Heart right ventricle (tissue), 16 donors: Measurements from ENCODE around the gene GNA12. TPM values are rescaled to one million over a fixed set of nuclear protein-coding genes. Genes with fewer than 3 reads are reported as not detected.

Experiments
- ATAC-seq, 8 donors: fragments of 200-7000 bp; cut with Tn5 transposase; one replicate each; pipeline ENCODE4 v1.9.1; 2020; ENCODE audit warnings: mild to moderate bottlenecking in 8 of 8, moderate library complexity in 8 of 8, moderate number of reproducible peaks in 1 of 8
- DNase-seq, 2 donors: peaks; one replicate each; pipeline ENCODE4 v3.0.0-alpha.2; 2020
- H3K27ac ChIP-seq, 10 donors: fragments of 200-600 bp; sonication (generic) in 2 of 10; one replicate each; pipeline versions ENCODE4 v1.5.0 to v1.8.0; 2020 to 2022; ENCODE audit warnings: mild to moderate bottlenecking in 3 of 10
- H3K27me3 ChIP-seq, 7 donors: fragments of 200-600 bp; one replicate each; pipeline ENCODE4 v1.8.0; 2021 to 2022; ENCODE audit warnings: mild to moderate bottlenecking in 2 of 7
- H3K36me3 ChIP-seq, 9 donors: fragments of 200-600 bp; sonication (generic) in 1 of 9; one replicate each; pipeline versions ENCODE4 v1.5.0 to v1.8.0; 2020 to 2022; ENCODE audit warnings: mild to moderate bottlenecking in 2 of 9
- H3K4me1 ChIP-seq, 9 donors: fragments of 200-600 bp; sonication (generic) in 1 of 9; one replicate each; pipeline versions ENCODE4 v1.5.0 to v1.8.0; 2020 to 2022; ENCODE audit warnings: mild to moderate bottlenecking in 4 of 9
- H3K4me3 ChIP-seq, 10 donors: fragments of 200-600 bp; sonication (generic) in 2 of 10; one replicate each; pipeline versions ENCODE4 v1.5.0 to v1.8.0; 2020 to 2022; ENCODE audit warnings: mild to moderate bottlenecking in 7 of 10, moderate library complexity in 2 of 10
- H3K9me3 ChIP-seq, 11 donors: fragments of 200-600 bp in 10 of 11; sonication (generic) in 2 of 11; one replicate each; pipeline versions ENCODE4 v1.5.0 to v1.8.0; 2013 to 2022; ENCODE audit warnings: mild to moderate bottlenecking in 2 of 11, control low read depth in 1 of 11, moderate library complexity in 1 of 11
- WGBS, 2 donors: extraction: QIAGEN DNeasy Blood & Tissue Kit; methylation state at CpG; one replicate each; pipeline ENCODE4 v1.1.7; 2013; ENCODE audit warnings: inconsistent platforms in 1 of 2; 5-methylcytosine and 5-hydroxymethylcytosine counted together
- intact Hi-C, 10 donors: fragments of 100-400 bp; cut with DNase I; formaldehyde crosslinking; loops; one replicate each; pipeline versions ENCODE4 v1.11.1 to v1.14.2; 2022
- polyA plus RNA-seq, 2 donors: library from polyadenylated mRNA; stranded (reverse); fragments of 200-250 nt; gene quantifications; one replicate each; pipeline ENCODE4 v1.2.3, GENCODE V29; 2013
- total RNA-seq, 10 donors: library from RNA; stranded (reverse); fragmentation: NEBNext Ultra II Directional in 3 of 10; extraction: Animal tissue kit (Norgen Biotek cat#: 25700) in 3 of 10; gene quantifications; one replicate each; pipeline versions ENCODE4 v1.2.1 to v1.2.4, GENCODE V29; 2021 to 2023
- TF ChIP-seq, protein P1 (sequence below), 9 donors: fragments of 200-600 bp; sonication (generic) in 2 of 9; IDR thresholded peaks; one replicate each; pipeline versions ENCODE4 v1.5.0 to v1.8.0; 2021 to 2022; ENCODE audit warnings: antibody characterized with exemption in 9 of 9, mild to moderate bottlenecking in 5 of 9, moderate library complexity in 1 of 9
- donor health status: Arrhythmogenic right ventricular cardiomyopathy.
- donor health status: ischemic (EF 13 %, LVEDD 7.1; RV severe dilation, severe dysfunction).
- donor health status: healthy with polysubstance abuse.
- donor health status: DM: no; HTN: yes; CAD: no.
- donor health status: DM: no; HTN: no; CAD: no.
- donor health status: ischemic (EF 25% LVEDD 6.9; RV normal size, moderate dysfunction).
- donor health status: ischemic (EF 25% LVEDD 5.7; RV mildly dilated, moderate dysfunction).
- donor health status: healthy.
- donor health status: DM: yes; HTN: yes; CAD: no.
- donor health status: Ischemic cardiomyopathy.
- donor health status: ischemic (EF 35%, LVEDD 5.7; RV mildly dilated, moderate dysfunction).
- donor health status: nonischemic (EF 11% LVEDD 7.7; RV severe dilation, severe dysfunction).
- donor health status: DM: yes; HTN: yes; CAD: no.
- donor health status: PGD.
- donor health status: ischemic (EF 29% LVEDD 5.4; RV normal size, mild dysfunction).
- donor health status: nonischemic (EF 23%, LVEDD 6.1; RV moderate dilation, normal function).

GNA12 gene
- total and polyA plus RNA-seq, 12 donors = 6.4 to 46.4 (median 33.9) TPM

DNA sequence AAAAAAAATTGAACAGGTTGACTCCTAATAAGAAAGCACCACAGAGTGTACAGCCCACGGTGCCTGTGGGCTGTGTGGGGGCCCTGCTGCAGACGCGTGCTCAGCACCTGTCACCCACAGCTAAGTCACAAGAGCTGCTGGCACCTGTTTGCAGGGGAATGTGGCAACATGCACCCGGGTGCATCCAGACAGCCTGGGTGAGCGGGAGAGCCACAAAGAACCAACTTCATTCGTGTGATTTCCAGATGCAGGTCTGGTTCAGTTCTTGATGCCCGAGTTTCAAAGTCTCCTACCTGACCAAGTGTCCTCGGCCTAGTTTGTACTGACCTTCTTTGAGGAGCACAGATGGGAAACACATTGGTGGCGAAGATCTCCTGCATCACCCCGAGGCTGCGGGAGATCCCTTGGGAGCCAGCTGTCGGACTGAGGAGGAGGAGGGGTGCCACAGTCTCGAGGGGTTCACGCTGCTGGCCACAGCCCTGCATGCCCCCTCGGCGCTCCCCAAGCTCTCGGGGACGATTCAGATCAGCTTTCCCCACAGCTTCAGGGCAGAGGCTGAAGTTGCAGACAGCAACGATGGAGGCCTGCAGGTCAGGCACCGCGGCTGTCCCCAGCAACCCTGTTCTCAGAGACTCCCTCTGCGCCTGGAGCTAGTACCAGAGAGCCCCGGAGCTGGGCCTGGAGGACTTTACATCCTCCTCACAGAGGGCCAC, 120.8 kb downstream of the GNA12 start:
- 87% methylated on average over 23 of the region's 23 CpGs for WGBS, 2 donors
- DNase-seq (no peak), ATAC-seq (no peak)
- Histone ChIP-seq H3K36me3 (peaks cover 0 to 82% (median 9%) of the 10 kb centered on the region in 9 donors), H3K4me3 (no peak overlapping the region), H3K4me1 (peaks cover 0 to 14% (median 0%) of the 10 kb centered on the region in 9 donors), H3K27ac (no peak overlapping the region), H3K9me3 (no peaks in the 10 kb centered on the region), H3K27me3 (no peaks in the 10 kb centered on the region)
- intact Hi-C loops = loop anchor here in 1 of 10 donors (10.0 kb wide), 1 partner anchor 82 kb away; no protein-coding TSS in a partner anchor
- TF ChIP-seq, protein P1, sequence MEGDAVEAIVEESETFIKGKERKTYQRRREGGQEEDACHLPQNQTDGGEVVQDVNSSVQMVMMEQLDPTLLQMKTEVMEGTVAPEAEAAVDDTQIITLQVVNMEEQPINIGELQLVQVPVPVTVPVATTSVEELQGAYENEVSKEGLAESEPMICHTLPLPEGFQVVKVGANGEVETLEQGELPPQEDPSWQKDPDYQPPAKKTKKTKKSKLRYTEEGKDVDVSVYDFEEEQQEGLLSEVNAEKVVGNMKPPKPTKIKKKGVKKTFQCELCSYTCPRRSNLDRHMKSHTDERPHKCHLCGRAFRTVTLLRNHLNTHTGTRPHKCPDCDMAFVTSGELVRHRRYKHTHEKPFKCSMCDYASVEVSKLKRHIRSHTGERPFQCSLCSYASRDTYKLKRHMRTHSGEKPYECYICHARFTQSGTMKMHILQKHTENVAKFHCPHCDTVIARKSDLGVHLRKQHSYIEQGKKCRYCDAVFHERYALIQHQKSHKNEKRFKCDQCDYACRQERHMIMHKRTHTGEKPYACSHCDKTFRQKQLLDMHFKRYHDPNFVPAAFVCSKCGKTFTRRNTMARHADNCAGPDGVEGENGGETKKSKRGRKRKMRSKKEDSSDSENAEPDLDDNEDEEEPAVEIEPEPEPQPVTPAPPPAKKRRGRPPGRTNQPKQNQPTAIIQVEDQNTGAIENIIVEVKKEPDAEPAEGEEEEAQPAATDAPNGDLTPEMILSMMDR (IDR thresholded peaks at IDR 0.05) = no peak

DNA sequence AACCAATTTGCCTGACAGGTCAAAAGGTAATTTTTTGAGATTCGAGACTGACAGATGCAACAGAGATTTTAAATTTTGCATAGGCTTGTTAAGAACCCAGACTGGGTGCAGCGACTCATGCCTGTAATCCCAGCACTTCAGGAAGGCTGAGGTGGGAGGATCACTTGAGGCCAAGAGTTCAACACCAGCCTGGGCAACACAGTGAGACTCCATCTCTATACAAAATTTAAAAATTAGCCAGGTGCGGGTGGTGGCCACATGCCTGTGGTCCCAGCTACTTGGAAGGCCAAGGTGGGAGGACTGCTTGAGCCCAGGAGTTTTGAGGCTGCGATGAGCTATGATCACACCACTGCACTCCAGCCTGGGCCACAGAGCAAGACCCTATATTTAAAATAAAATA, 121.5 kb downstream of the GNA12 start:
- no peak overlapping the region for H3K4me3 ChIP-seq
- H3K36me3 ChIP-seq = peaks cover 0 to 86% (median 9%) of the 10 kb centered on the region in 9 donors
- H3K27me3 ChIP-seq = no peaks in the 10 kb centered on the region
- ATAC-seq (no peak), DNase-seq (no peak)
- TF ChIP-seq, protein P1 (IDR thresholded peaks at IDR 0.05) = no peak
- WGBS, 2 donors = 97% methylated on average over 4 of the region's 4 CpGs
- H3K4me1 ChIP-seq = peaks cover 0 to 13% (median 5%) of the 10 kb centered on the region in 9 donors
- H3K27ac ChIP-seq = no peak overlapping the region
- no peaks in the 10 kb centered on the region for H3K9me3 ChIP-seq
- intact Hi-C loops = loop anchor here in 1 of 10 donors (10.0 kb wide), 1 partner anchor 82 kb away; no protein-coding TSS in a partner anchor

DNA sequence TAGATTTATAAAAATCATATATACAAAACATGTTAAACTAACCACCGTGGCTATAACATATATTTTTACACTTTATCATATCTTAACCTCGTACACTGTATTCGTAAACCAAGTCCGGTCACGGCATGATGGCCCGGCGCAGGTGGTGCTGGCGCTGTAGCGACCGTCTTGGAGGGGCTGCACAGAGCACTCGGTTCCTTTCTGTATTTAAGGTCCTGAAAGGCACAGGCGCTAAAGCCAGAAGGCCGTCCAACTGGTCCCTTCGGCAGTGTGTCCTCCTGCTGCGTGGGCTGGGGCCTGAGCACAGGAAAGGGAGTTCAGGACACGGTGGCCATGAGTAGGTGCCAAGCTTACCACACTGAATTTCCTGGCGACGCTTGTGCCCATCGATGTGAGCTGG, 122.3 kb downstream of the GNA12 start:
- WGBS, 2 donors = 95% methylated on average over 19 of the region's 19 CpGs
- no peak overlapping the region for H3K27ac ChIP-seq
- peaks cover 6 to 21% (median 12%) of the 10 kb centered on the region in 9 donors for H3K4me1 ChIP-seq
- DNase-seq (no peak), ATAC-seq (no peak)
- no peaks in the 10 kb centered on the region for H3K9me3 ChIP-seq
- intact Hi-C loops = loop anchor here in 1 of 10 donors (10.0 kb wide), 1 partner anchor 83 kb away; no protein-coding TSS in a partner anchor
- H3K4me3 ChIP-seq = no peak overlapping the region
- no peaks in the 10 kb centered on the region for H3K27me3 ChIP-seq
- H3K36me3 ChIP-seq = peaks cover 0 to 80% (median 7%) of the 10 kb centered on the region in 9 donors
- TF ChIP-seq, protein P1 (IDR thresholded peaks at IDR 0.05) = no peak

DNA sequence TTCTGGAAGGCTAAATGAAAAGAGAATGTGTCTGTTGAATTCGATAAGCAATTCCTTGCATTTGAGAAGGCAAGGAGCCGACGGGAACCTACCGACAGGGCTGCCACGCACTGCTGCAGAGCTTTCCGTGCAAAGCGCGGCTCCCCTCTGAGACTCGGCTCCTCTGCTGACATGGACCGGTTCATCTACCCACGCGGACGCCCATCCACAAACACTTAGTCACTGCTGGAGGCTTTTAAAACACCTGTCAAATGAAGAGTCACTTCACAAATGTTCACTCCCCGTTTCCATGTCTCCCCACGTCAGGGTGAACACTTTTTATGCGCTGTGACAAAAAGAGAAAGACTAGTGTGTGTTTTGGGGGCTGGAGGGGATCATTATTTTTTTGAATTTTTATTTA, 124.1 kb downstream of the GNA12 start:
- peaks cover 0 to 66% (median 3%) of the 10 kb centered on the region in 9 donors for H3K36me3 ChIP-seq
- H3K9me3 ChIP-seq = no peaks in the 10 kb centered on the region
- H3K4me1 ChIP-seq = peaks cover 7 to 37% (median 28%) of the 10 kb centered on the region in 9 donors
- WGBS, 2 donors = 95 to 96% methylated on average over 16 of the region's 16 CpGs
- intact Hi-C loops = loop anchor here in 1 of 10 donors (10.0 kb wide), 1 partner anchor 85 kb away; no protein-coding TSS in a partner anchor
- H3K4me3 ChIP-seq = no peak overlapping the region
- no peaks in the 10 kb centered on the region for H3K27me3 ChIP-seq
- no peak overlapping the region for H3K27ac ChIP-seq
- ATAC-seq = no peak
- DNase-seq = no peak
- TF ChIP-seq, protein P1 (IDR thresholded peaks at IDR 0.05) = no peak
